ENCODE measurements around the gene UNC119B. TPM values are rescaled to one million over a fixed set of nuclear protein-coding genes. Genes with fewer than 3 reads are reported as not detected.

Gene UNC119B
- polyA plus RNA-seq, 1 of the 3 experiments (the other 2 are of a cell fraction), result 23.6 TPM

DNA sequence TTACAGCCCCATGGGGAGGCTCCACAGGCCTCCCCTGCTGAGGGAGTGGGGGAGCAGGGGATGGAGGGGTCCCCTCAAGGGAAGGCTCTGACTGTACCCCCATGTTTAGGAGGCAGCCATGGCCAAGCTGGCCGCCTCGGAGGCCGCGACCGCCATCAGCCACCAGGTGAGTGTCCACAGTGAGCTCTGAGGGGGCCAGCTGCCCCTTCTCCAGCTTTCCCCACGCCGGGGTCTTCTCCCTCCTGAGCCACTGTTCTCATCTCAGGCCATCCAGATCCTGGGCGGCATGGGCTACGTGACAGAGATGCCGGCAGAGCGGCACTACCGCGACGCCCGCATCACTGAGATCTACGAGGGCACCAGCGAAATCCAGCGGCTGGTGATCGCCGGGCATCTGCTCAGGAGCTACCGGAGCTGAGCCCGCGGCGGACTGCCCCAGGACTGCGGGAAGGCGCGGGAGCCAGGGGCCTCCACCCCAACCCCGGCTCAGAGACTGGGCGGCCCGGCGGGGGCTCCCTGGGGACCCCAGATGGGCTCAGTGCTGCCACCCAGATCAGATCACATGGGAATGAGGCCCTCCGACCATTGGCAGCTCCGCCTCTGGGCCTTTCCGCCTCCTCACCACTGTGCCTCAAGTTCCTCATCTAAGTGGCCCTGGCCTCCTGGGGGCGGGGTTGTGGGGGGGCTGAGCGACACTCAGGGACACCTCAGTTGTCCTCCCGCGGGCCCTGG lies 28.9 kb downstream of the UNC119B start:
- Histone ChIP-seq H3K27ac (ENCODE audit: low read depth in 2 of 2, low read length in 1 of 2) (no peak overlapping the region), H3F3A (replicated peaks; ENCODE audit: insufficient read depth) (no peaks in the 10 kb centered on the region), H3K4me3 (ENCODE audit: low read depth in 2 of 2, low read length in 1 of 2) (no peak overlapping the region), H3K9me3 (no peaks in the 10 kb centered on the region), H3K9me2 (no peaks in the 10 kb centered on the region), H3K4me2 (no peak overlapping the region), H4K20me1 (ENCODE audit: insufficient read depth) (no peaks in the 10 kb centered on the region), H3K27me3 (ENCODE audit: insufficient read depth) (no peaks in the 10 kb centered on the region), H3K9ac (no peak overlapping the region), H2AFZ (ENCODE audit: low read depth) (no peak overlapping the region), H3K4me1 (ENCODE audit: control insufficient read depth in 1 of 2, insufficient read depth in 2 of 2, low read depth in 1 of 2, low read length in 1 of 2) (no peaks in the 10 kb centered on the region), H3K36me3 (replicated peaks in 1 of 2; ENCODE audit: control insufficient read depth in 1 of 2, insufficient read depth in 2 of 2, low read length in 1 of 2) (no peaks in the 10 kb centered on the region), H3K79me2 (ENCODE audit: insufficient read depth) (no peaks in the 10 kb centered on the region)
- ChIA-PET POLR2A (no interaction called here), CTCF (no interaction called here)
- no peak for DNase-seq
- TF ChIP-seq TEAD4 (IDR thresholded peaks at IDR 0.05; ENCODE audit: borderline replicate concordance, insufficient read depth) (no peak), FOSL2 (IDR thresholded peaks at IDR 0.05; ENCODE audit: borderline replicate concordance, low read depth) (no peak), NRF1 (IDR thresholded peaks at IDR 0.05; ENCODE audit: low read depth, low read length) (no peak), TCF12 (IDR thresholded peaks at IDR 0.05) (no peak), MXI1 (IDR thresholded peaks at IDR 0.05; ENCODE audit: low read depth, low read length) (no peak)
- TF ChIP-seq, protein P1, sequence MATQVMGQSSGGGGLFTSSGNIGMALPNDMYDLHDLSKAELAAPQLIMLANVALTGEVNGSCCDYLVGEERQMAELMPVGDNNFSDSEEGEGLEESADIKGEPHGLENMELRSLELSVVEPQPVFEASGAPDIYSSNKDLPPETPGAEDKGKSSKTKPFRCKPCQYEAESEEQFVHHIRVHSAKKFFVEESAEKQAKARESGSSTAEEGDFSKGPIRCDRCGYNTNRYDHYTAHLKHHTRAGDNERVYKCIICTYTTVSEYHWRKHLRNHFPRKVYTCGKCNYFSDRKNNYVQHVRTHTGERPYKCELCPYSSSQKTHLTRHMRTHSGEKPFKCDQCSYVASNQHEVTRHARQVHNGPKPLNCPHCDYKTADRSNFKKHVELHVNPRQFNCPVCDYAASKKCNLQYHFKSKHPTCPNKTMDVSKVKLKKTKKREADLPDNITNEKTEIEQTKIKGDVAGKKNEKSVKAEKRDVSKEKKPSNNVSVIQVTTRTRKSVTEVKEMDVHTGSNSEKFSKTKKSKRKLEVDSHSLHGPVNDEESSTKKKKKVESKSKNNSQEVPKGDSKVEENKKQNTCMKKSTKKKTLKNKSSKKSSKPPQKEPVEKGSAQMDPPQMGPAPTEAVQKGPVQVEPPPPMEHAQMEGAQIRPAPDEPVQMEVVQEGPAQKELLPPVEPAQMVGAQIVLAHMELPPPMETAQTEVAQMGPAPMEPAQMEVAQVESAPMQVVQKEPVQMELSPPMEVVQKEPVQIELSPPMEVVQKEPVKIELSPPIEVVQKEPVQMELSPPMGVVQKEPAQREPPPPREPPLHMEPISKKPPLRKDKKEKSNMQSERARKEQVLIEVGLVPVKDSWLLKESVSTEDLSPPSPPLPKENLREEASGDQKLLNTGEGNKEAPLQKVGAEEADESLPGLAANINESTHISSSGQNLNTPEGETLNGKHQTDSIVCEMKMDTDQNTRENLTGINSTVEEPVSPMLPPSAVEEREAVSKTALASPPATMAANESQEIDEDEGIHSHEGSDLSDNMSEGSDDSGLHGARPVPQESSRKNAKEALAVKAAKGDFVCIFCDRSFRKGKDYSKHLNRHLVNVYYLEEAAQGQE (IDR thresholded peaks at IDR 0.05; ENCODE audit: low read depth, low read length), result no peak
- 93% methylated on average over 19 of the region's 38 CpGs for WGBS (ENCODE audit: low lambda C conversion rate)

DNA sequence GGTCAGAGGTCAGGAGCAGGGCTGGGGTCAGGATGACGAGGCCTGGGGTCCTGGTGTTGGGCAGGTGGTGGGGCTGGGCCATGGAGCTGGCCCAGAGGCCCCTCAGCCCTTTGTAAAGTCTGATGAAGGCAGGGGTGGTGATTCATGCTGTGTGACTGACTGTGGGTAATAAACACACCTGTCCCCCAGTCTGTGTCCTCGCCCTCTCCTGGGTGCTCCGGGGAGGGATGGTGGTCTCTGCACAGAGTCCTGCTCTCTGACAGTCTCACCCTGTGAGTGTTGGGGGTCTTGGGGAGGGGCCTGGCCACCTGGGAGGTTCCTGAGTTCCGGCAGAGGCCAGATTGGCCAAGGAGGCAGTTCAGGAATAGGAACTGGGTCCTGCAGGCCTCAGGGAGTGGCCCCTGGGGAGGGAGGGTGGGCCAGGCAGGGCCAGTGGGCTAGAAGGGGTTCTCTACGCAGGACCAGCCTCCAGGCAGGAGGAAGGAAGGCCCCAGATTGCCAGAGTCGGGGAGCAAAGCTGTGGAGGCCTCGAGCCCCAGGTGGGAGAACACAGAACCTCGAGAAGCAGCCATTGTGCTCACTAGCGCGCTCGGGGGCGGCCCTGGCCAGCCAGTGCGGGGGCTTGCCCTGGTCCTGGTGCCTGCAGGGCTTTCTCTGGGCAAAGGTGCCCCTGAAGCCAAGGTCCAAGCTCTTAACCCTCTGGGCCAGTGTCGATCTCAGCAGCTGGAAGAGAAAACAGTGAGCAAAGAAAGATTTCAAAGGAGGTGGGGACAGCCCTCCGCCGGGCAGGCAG lies 29.8 kb downstream of the UNC119B start:
- ChIA-PET POLR2A (no interaction called here), CTCF (interaction anchor here (1.0 kb wide), 1 partner anchor 36 kb away, joined by 3 read pairs; no protein-coding TSS in a partner anchor)
- H4K20me1 ChIP-seq (ENCODE audit: insufficient read depth), result no peaks in the 10 kb centered on the region
- H3K27ac ChIP-seq (ENCODE audit: low read depth in 2 of 2, low read length in 1 of 2), result no peak overlapping the region
- WGBS (ENCODE audit: low lambda C conversion rate), result 84% methylated on average over 15 of the region's 16 CpGs
- no peaks in the 10 kb centered on the region for H3K27me3 ChIP-seq (ENCODE audit: insufficient read depth)
- H3K9ac ChIP-seq, result no peak overlapping the region
- H3K79me2 ChIP-seq (ENCODE audit: insufficient read depth), result no peaks in the 10 kb centered on the region
- no peak overlapping the region for H3K4me2 ChIP-seq
- no peak overlapping the region for H3K4me3 ChIP-seq (ENCODE audit: low read depth in 2 of 2, low read length in 1 of 2)
- H3K9me3 ChIP-seq, result no peaks in the 10 kb centered on the region
- H3K36me3 ChIP-seq (replicated peaks in 1 of 2; ENCODE audit: control insufficient read depth in 1 of 2, insufficient read depth in 2 of 2, low read length in 1 of 2), result no peaks in the 10 kb centered on the region
- H2AFZ ChIP-seq (ENCODE audit: low read depth), result no peak overlapping the region
- no peaks in the 10 kb centered on the region for H3F3A ChIP-seq (replicated peaks; ENCODE audit: insufficient read depth)
- no peaks in the 10 kb centered on the region for H3K4me1 ChIP-seq (ENCODE audit: control insufficient read depth in 1 of 2, insufficient read depth in 2 of 2, low read depth in 1 of 2, low read length in 1 of 2)
- H3K9me2 ChIP-seq, result no peaks in the 10 kb centered on the region
- no peak for DNase-seq
- TF ChIP-seq SMC3 (IDR thresholded peaks at IDR 0.05; ENCODE audit: low read depth, low read length) (no peak), GABPA (IDR thresholded peaks at IDR 0.05; ENCODE audit: low read depth) (no peak), EZH2phosphoT487 (IDR thresholded peaks at IDR 0.05; ENCODE audit: borderline replicate concordance, low read depth) (no peak), MEF2A (IDR thresholded peaks at IDR 0.05; ENCODE audit: borderline replicate concordance, low read depth) (no peak), TAF1 (IDR thresholded peaks at IDR 0.05; ENCODE audit: borderline replicate concordance, low read depth, low read length) (no peak), TEAD4 (IDR thresholded peaks at IDR 0.05; ENCODE audit: borderline replicate concordance, insufficient read depth) (no peak), NRF1 (IDR thresholded peaks at IDR 0.05; ENCODE audit: low read depth, low read length) (no peak), NFIC (IDR thresholded peaks at IDR 0.05; ENCODE audit: borderline replicate concordance) (no peak), EP300 (IDR thresholded peaks at IDR 0.05; ENCODE audit: borderline replicate concordance in 1 of 2, low read depth in 1 of 2, low read length in 1 of 2) (no peak), ELF1 (IDR thresholded peaks at IDR 0.05) (no peak), FOSL2 (IDR thresholded peaks at IDR 0.05; ENCODE audit: borderline replicate concordance, low read depth) (no peak)
- TF ChIP-seq, protein P2, sequence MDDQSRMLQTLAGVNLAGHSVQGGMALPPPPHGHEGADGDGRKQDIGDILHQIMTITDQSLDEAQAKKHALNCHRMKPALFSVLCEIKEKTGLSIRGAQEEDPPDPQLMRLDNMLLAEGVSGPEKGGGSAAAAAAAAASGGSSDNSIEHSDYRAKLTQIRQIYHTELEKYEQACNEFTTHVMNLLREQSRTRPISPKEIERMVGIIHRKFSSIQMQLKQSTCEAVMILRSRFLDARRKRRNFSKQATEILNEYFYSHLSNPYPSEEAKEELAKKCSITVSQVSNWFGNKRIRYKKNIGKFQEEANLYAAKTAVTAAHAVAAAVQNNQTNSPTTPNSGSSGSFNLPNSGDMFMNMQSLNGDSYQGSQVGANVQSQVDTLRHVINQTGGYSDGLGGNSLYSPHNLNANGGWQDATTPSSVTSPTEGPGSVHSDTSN (IDR thresholded peaks at IDR 0.05), result no peak
- TF ChIP-seq, protein P1 (IDR thresholded peaks at IDR 0.05; ENCODE audit: low read depth, low read length), result no peak
